ACC112 (cell line): ENCODE data around the gene VSNL1.

Source experiments
- H2AFZ ChIP-seq: fragments of 200-600 bp; sonication (generic); one replicate; pipeline ENCODE4 v1.6.0; 2017; ENCODE audit warnings: antibody characterized with exemption, low read length; ENCODE audit not compliant: unreplicated experiment
- H3K27ac ChIP-seq: fragments of 200-600 bp; sonication (generic); 2 replicates; pipeline ENCODE4 v1.5.1; 2014; ENCODE audit warnings: low read depth, mild to moderate bottlenecking, antibody characterized with exemption, low read length, moderate library complexity
- H3K27me3 ChIP-seq: fragments of 200-600 bp; sonication (generic); 2 replicates; pipeline ENCODE4 v1.6.1; 2014; ENCODE audit warnings: mild to moderate bottlenecking, antibody characterized with exemption, low read length, moderate library complexity, mixed read lengths; ENCODE audit not compliant: insufficient read depth
- H3K36me3 ChIP-seq: fragments of 200-600 bp; sonication (generic); 2 replicates; pipeline ENCODE4 v1.6.1; 2016; ENCODE audit warnings: mild to moderate bottlenecking, antibody characterized with exemption, low read length, moderate library complexity, mixed read lengths; ENCODE audit not compliant: insufficient read depth
- H3K4me1 ChIP-seq: fragments of 200-600 bp; sonication (generic); one replicate; pipeline ENCODE4 v1.6.1; 2016; ENCODE audit warnings: low read length, mixed read lengths; ENCODE audit not compliant: insufficient read depth, unreplicated experiment, control insufficient read depth
- H3K4me3 ChIP-seq: fragments of 200-600 bp; sonication (generic); 2 replicates; pipeline ENCODE4 v1.5.1; 2014; ENCODE audit warnings: mild to moderate bottlenecking, low read depth, low read length
- H3K79me2 ChIP-seq: fragments of 200-600 bp; sonication (generic); one replicate; pipeline ENCODE4 v1.6.0; 2016; ENCODE audit warnings: low read length; ENCODE audit not compliant: control insufficient read depth, unreplicated experiment, insufficient read depth

VSNL1 gene

DNA sequence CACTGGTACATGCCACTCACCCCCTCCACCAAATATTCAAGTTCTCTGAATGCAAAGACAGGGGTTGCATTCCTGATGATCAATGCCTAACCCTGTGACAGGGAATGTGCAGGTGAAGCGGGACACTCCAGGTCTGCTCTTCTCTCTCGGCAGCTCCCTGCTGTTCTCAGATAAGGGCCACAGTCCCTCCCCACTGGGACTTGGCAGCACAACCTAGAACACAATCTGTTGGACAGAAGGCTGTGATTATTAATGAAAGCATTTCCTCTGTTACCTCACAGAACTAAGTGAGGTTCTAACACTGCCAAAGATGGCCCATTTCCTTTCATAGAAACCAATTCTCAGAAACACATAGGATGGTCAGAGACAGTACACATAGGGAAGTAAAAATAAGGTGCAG, 42.7 kb downstream of the VSNL1 start:
- no peak overlapping the region for H3K4me3 ChIP-seq
- H3K36me3 ChIP-seq = no peaks in the 10 kb centered on the region
- H2AFZ ChIP-seq = no peak overlapping the region
- H3K79me2 ChIP-seq = no peaks in the 10 kb centered on the region
- H3K4me1 ChIP-seq = no peaks in the 10 kb centered on the region
- no peaks in the 10 kb centered on the region for H3K27me3 ChIP-seq
- H3K27ac ChIP-seq = no peak overlapping the region

DNA sequence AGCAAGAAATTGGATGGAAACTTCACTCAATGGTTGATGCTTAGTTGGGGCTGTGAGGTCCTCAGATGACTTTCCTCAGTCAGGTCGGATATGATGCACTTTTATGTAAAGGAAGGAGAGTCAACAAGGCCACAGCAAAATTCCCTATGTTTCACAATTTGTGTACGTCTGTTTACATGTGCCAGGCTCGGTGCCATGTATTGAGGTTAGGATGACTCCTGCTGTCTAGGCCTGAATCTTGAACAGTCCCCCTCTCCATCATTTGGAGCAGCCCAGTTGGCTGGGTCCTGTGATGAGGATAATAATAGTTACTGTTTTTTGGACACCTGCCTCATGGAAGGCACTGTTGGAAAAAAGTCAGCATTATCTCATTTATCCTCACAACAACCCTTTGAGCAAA, 43.1 kb downstream of the VSNL1 start:
- Histone ChIP-seq H3K27ac (no peak overlapping the region), H3K27me3 (no peaks in the 10 kb centered on the region), H3K4me1 (no peaks in the 10 kb centered on the region), H3K4me3 (no peak overlapping the region), H2AFZ (no peak overlapping the region), H3K79me2 (no peaks in the 10 kb centered on the region), H3K36me3 (no peaks in the 10 kb centered on the region)

DNA sequence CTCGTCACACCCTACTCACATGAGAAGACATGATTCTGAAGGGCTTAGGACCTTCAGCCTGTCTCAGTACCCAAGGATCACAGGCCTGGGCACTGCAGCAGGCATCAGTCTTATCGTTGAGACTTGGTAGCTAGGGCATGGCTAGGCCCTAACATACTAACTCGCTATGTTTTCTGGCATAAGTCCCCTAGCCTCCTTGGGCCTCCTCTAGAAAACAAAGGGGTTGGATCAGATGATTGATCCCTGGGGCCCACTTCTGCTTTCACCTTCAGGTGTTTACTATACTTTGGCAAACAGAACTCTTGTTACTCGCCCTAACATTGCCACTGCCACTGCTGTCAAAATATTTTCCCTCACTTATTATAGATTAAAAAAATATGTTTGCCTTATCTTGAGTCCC, 44.2 kb downstream of the VSNL1 start:
- Histone ChIP-seq H3K27me3 (no peaks in the 10 kb centered on the region), H3K27ac (no peak overlapping the region), H3K4me3 (no peak overlapping the region), H3K79me2 (no peaks in the 10 kb centered on the region), H3K4me1 (no peaks in the 10 kb centered on the region), H2AFZ (no peak overlapping the region), H3K36me3 (no peaks in the 10 kb centered on the region)

DNA sequence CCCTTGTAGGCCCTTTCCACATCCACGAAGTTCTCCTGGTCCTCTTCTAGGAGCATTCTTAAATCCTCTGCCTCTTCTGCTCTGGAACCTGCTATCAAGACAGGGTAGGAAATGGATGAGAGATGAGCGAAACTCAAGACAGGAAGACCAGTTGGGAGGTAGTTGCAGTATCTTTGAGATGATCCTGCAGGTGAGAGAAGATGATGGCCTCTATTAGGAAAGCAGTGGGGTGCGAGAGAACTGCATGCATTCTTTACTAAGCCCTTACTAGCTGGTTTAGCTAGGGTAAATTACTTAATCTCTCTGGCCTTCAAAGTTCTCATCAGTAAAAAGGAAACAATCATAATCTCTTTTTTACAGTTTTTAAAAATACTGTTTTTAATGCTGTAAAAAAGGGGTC, 47.0 kb downstream of the VSNL1 start:
- no peaks in the 10 kb centered on the region for H3K36me3 ChIP-seq
- no peaks in the 10 kb centered on the region for H3K27me3 ChIP-seq
- H3K4me1 ChIP-seq = no peaks in the 10 kb centered on the region
- H3K79me2 ChIP-seq = no peaks in the 10 kb centered on the region
- H3K4me3 ChIP-seq = no peak overlapping the region
- H2AFZ ChIP-seq = no peak overlapping the region
- H3K27ac ChIP-seq = no peak overlapping the region

DNA sequence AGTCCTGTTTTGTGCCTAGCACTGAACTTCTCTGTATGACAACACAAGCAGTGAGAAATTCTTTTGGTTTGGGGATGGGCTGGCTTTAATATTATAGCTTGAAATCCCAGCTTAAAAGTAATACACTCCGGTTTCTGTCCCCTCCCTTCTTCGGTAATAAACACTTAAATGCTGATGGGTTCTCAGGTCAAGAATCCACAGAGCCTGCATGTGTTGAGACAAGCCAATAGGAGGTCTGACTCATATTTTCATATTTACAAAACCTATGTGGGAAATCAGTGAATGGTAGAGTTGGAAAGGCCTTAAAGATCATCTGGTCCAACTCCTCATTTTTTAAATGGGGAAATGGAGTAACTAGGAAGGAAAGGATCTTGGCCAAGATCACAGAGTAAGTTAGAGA, 47.5 kb downstream of the VSNL1 start:
- Histone ChIP-seq H2AFZ (no peak overlapping the region), H3K27ac (no peak overlapping the region), H3K36me3 (no peaks in the 10 kb centered on the region), H3K4me1 (no peaks in the 10 kb centered on the region), H3K79me2 (no peaks in the 10 kb centered on the region), H3K4me3 (no peak overlapping the region), H3K27me3 (no peaks in the 10 kb centered on the region)

DNA sequence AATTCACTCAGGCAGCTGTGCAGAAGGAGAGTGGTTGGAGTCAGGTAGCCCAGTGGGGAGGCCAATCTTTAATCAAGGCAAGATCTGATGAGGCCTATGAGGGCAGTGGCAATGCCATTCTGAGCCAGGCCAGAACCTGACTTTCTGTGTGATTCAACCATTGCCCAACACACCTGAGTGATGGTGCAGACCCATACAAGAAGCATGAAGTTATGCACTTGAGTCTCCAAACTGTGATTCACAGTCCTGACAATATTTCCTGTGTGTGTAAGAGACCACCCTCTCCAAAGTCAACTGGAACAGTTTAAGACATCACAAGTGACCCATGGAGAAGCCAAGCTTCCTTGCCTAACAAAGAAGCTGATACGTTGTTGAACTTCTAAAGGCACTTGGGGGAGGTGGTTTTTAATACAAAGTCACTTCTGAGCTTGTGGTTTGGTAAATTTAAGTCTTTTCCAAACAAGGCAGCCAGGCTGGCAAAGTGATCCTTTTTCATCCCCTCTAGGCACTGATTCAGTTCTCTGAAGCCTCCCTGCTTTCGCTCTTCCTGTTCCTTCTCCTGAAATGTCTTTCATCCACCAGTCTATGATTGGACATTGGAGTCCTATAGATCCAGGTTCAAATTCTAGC, 49.0 kb downstream of the VSNL1 start:
- Histone ChIP-seq H3K4me3 (no peak overlapping the region), H3K36me3 (no peaks in the 10 kb centered on the region), H3K27ac (no peak overlapping the region), H3K79me2 (no peaks in the 10 kb centered on the region), H3K27me3 (no peaks in the 10 kb centered on the region), H3K4me1 (no peaks in the 10 kb centered on the region), H2AFZ (no peak overlapping the region)

DNA sequence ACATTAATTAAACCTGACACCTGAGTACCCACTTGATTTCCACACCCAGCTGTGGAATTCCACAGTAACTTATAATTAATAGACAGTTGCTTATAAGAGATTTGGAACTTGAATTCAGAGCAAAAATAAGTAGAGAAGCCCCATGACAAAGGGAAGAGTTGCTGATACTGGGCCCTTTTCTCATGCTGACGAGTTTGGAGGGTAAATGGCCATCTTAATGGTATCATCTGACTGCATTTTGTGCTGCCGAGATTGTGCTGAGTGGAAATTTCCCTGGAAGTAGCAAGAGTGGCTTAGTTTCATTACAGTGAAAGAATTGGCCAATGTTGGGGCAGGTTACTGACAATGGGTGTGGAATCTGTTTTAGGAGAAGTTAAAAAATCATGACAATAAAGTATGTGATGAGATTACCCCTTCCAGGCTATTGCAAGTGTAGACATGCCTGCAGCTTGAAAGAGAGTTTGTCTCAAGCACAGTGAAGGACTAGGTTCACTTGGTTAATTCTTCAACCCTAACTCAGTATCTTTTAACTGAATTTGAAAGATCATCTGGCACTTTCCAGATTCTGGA, 49.9 kb downstream of the VSNL1 start:
- Histone ChIP-seq H3K4me3 (no peak overlapping the region), H3K27ac (no peak overlapping the region), H3K27me3 (no peaks in the 10 kb centered on the region), H2AFZ (no peak overlapping the region), H3K36me3 (no peaks in the 10 kb centered on the region), H3K4me1 (peaks cover 3% of the 10 kb centered on the region), H3K79me2 (no peaks in the 10 kb centered on the region)

DNA sequence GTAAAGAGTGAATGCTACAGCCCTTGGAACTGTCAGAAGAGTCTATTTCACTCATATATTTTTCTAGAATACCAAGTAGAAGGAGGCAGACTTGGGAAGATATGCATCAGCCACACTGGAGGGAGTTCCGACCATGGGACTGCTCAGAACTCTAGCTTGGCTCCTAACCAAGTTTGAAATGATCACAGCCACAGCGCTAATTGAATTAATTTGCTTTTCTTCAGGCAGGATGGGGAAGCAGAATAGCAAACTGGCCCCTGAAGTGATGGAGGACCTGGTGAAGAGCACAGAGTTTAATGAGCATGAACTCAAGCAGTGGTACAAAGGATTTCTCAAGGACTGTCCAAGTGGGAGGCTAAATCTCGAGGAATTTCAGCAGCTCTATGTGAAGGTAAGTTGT, 51.4 kb downstream of the VSNL1 start:
- Histone ChIP-seq H3K4me1 (peaks cover 3% of the 10 kb centered on the region), H3K27ac (no peak overlapping the region), H3K4me3 (no peak overlapping the region), H2AFZ (no peak overlapping the region), H3K27me3 (no peaks in the 10 kb centered on the region), H3K79me2 (no peaks in the 10 kb centered on the region), H3K36me3 (no peaks in the 10 kb centered on the region)

DNA sequence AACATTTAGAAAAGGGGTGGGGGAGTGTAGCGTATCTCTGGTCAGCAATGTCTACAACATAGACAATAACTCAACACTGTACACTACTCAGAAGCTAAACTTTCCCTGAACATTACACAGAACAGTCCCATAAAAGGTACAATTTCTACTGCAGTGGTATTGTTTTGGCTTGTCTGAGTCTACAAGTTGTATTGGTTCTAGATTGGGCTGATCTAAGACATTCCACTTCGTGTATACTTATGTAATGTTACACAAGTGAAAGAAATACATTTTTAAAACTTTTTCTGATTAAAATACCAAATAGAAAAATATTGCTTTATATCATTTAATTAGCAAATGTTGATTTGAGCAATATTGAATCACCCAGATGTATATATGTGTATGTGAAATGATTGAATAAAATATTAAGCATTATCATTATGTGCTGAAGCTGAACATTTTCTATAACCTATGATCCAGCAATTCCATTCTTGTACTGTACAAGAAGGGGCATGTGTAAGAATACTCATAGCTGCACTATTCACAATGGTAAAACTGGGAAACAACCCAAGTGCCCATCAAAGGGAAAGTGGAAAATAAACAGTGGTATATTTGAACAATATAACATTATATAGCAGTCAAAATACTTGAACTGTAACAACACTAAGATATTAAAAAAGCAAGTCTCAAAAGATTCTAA, 52.4 kb downstream of the VSNL1 start:
- H3K36me3 ChIP-seq = no peaks in the 10 kb centered on the region

DNA sequence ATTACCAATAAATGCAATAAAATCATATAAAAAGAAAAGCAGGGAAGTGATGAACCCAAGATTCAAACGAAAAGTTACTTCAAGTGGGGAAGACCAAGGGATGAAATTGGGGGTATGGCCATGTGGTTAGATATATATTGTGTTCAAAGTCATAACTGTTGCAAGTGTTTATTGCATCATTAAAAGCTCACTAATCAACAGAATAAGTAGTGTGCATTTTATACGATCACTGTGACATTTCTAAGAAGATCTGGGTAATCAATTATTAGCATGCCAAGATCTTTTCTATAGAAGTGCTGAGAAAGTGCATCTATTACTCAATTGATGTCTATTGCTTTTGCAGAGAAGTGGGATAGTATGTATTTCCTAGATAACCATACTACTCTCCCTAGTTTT, 52.9 kb downstream of the VSNL1 start:
- Histone ChIP-seq H3K79me2 (no peaks in the 10 kb centered on the region), H3K27me3 (no peaks in the 10 kb centered on the region), H3K27ac (no peak overlapping the region), H3K36me3 (no peaks in the 10 kb centered on the region), H2AFZ (no peak overlapping the region), H3K4me3 (no peak overlapping the region), H3K4me1 (peaks cover 3% of the 10 kb centered on the region)

More for the DNA sequence above, 52.4 kb downstream of the VSNL1 start:
- no peak overlapping the region for H3K27ac ChIP-seq
- no peaks in the 10 kb centered on the region for H3K79me2 ChIP-seq
- no peak overlapping the region for H2AFZ ChIP-seq
- peaks cover 3% of the 10 kb centered on the region for H3K4me1 ChIP-seq
- no peak overlapping the region for H3K4me3 ChIP-seq
- H3K27me3 ChIP-seq = no peaks in the 10 kb centered on the region

DNA sequence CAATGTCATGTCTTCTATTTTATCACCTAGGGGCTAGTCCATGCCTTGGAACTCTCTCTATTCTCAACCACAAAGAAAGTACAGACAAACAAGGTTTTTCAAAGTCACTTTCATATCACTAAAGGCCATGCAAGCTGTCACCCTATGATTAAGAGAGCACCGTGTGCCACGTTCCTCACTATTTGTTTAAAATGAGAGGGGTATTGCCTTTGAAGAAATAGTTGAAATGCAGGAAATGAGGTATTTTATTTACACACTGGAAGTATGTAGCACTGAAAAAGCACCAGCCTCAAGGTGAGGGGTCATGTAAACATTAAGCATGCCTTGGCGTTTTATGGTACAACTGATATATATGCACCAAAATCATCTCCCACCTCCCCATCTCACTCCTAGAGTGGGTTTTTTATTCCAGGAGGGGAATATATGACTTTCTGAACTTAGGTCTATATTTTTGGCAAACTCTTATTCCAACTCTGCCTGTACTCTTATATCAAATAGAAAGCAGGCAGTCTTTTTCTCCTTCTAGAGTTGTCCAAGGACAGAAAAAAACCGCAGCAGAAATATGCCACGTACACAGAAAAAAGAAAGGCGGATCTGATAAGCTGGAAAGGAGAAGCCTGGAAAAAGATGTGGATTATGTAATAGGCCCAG, 53.5 kb downstream of the VSNL1 start:
- no peaks in the 10 kb centered on the region for H3K27me3 ChIP-seq
- no peaks in the 10 kb centered on the region for H3K36me3 ChIP-seq
- H2AFZ ChIP-seq = no peak overlapping the region
- H3K4me3 ChIP-seq = no peak overlapping the region
- no peaks in the 10 kb centered on the region for H3K79me2 ChIP-seq
- H3K4me1 ChIP-seq = peaks cover 3% of the 10 kb centered on the region
- H3K27ac ChIP-seq = no peak overlapping the region
